Measurements from ENCODE around the gene ALDH1A1. TPM values are rescaled to one million over a fixed set of nuclear protein-coding genes. Genes with fewer than 3 reads are reported as not detected.

The ALDH1A1 gene
- polyA plus RNA-seq, 1 of the 3 experiments (the other 2 are of a cell fraction): 0.03 TPM

DNA sequence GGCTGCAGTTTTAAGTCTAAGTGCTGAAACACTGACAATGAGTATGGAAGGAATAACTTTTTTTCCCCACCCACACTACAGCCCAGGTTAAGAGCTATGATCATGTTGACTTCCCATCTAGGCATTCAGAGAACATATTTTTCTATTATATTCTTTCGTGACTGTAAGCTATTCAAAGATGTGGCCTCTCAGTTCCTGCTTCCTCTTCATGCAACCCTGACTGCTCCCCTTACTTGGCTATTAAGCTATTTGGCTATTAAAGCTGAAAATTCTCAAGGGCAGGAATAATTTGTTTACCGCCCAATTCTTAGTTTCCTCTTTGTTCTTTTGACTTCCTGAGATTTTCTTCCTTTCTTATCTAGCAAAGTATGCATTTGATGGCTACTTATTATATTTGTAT, 18.6 kb upstream of the ALDH1A1 start (continued):
- TF ChIP-seq, protein P1, sequence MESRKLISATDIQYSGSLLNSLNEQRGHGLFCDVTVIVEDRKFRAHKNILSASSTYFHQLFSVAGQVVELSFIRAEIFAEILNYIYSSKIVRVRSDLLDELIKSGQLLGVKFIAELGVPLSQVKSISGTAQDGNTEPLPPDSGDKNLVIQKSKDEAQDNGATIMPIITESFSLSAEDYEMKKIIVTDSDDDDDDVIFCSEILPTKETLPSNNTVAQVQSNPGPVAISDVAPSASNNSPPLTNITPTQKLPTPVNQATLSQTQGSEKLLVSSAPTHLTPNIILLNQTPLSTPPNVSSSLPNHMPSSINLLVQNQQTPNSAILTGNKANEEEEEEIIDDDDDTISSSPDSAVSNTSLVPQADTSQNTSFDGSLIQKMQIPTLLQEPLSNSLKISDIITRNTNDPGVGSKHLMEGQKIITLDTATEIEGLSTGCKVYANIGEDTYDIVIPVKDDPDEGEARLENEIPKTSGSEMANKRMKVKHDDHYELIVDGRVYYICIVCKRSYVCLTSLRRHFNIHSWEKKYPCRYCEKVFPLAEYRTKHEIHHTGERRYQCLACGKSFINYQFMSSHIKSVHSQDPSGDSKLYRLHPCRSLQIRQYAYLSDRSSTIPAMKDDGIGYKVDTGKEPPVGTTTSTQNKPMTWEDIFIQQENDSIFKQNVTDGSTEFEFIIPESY (IDR thresholded peaks at IDR 0.05; ENCODE audit: borderline replicate concordance, low read depth): no peak
- no peak for TF ChIP-seq SIN3A (IDR thresholded peaks at IDR 0.05; ENCODE audit: borderline replicate concordance, low read depth, low read length)
- TF ChIP-seq, protein P2, sequence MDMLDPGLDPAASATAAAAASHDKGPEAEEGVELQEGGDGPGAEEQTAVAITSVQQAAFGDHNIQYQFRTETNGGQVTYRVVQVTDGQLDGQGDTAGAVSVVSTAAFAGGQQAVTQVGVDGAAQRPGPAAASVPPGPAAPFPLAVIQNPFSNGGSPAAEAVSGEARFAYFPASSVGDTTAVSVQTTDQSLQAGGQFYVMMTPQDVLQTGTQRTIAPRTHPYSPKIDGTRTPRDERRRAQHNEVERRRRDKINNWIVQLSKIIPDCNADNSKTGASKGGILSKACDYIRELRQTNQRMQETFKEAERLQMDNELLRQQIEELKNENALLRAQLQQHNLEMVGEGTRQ (IDR thresholded peaks at IDR 0.05; ENCODE audit: borderline replicate concordance, low read depth, low read length): no peak
- no peak for TF ChIP-seq MXI1 (IDR thresholded peaks at IDR 0.05; ENCODE audit: low read depth, low read length)
- TF ChIP-seq FOXM1 (IDR thresholded peaks at IDR 0.05; ENCODE audit: low read depth): no peak
- TF ChIP-seq EZH2phosphoT487 (IDR thresholded peaks at IDR 0.05; ENCODE audit: borderline replicate concordance, low read depth): no peak
- no peak for TF ChIP-seq GATA2 (CRISPR knock-in tag; IDR thresholded peaks at IDR 0.05)

DNA sequence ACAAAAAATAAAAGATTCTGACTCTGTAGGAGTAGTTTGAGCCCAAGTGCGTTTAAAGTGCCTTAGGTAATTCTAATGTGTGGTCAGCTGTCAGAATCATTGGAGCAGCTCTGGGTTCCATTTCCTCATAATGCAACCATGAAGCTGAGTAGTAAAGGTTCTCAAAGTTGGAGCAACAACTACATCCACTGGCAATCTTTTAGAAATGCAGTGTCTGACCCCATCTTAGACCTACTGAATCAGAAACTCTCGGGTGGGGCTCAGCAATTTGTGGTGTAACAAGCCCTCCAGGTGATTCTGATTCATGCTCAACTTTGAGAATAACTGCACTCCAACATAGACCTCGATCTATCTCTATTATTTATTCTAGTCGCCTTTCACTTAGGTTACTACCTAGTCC, 7.6 kb upstream of the ALDH1A1 start:
- Histone ChIP-seq H3K9me3 (no peaks in the 10 kb centered on the region), H4K20me1 (ENCODE audit: insufficient read depth) (no peaks in the 10 kb centered on the region), H3K4me3 (ENCODE audit: low read depth in 2 of 2, low read length in 1 of 2) (no peak overlapping the region), H3K4me1 (ENCODE audit: control insufficient read depth in 1 of 2, insufficient read depth in 2 of 2, low read depth in 1 of 2, low read length in 1 of 2) (no peaks in the 10 kb centered on the region), H3K36me3 (replicated peaks in 1 of 2; ENCODE audit: control insufficient read depth in 1 of 2, insufficient read depth in 2 of 2, low read length in 1 of 2) (no peaks in the 10 kb centered on the region), H3K9ac (no peak overlapping the region), H3K9me2 (no peaks in the 10 kb centered on the region; the same call in 1 of the 2 replicates), H3K27me3 (ENCODE audit: insufficient read depth) (peaks cover 11% of the 10 kb centered on the region; the same call in 1 of the 2 replicates), H3F3A (replicated peaks; ENCODE audit: insufficient read depth) (no peaks in the 10 kb centered on the region), H3K27ac (ENCODE audit: low read depth in 2 of 2, low read length in 1 of 2) (no peak overlapping the region), H3K79me2 (ENCODE audit: insufficient read depth) (no peaks in the 10 kb centered on the region), H3K4me2 (no peak overlapping the region), H2AFZ (ENCODE audit: low read depth) (no peak overlapping the region)
- POLR2A ChIA-PET: no interaction called here
- TF ChIP-seq, protein P3, sequence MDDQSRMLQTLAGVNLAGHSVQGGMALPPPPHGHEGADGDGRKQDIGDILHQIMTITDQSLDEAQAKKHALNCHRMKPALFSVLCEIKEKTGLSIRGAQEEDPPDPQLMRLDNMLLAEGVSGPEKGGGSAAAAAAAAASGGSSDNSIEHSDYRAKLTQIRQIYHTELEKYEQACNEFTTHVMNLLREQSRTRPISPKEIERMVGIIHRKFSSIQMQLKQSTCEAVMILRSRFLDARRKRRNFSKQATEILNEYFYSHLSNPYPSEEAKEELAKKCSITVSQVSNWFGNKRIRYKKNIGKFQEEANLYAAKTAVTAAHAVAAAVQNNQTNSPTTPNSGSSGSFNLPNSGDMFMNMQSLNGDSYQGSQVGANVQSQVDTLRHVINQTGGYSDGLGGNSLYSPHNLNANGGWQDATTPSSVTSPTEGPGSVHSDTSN (IDR thresholded peaks at IDR 0.05): no peak
- TF ChIP-seq FOXJ3 (CRISPR knock-in tag; IDR thresholded peaks at IDR 0.05): no peak
- no peak for TF ChIP-seq YY1 (IDR thresholded peaks at IDR 0.05; ENCODE audit: low read depth)
- no peak for TF ChIP-seq FOXM1 (IDR thresholded peaks at IDR 0.05; ENCODE audit: low read depth)
- TF ChIP-seq, protein P4, sequence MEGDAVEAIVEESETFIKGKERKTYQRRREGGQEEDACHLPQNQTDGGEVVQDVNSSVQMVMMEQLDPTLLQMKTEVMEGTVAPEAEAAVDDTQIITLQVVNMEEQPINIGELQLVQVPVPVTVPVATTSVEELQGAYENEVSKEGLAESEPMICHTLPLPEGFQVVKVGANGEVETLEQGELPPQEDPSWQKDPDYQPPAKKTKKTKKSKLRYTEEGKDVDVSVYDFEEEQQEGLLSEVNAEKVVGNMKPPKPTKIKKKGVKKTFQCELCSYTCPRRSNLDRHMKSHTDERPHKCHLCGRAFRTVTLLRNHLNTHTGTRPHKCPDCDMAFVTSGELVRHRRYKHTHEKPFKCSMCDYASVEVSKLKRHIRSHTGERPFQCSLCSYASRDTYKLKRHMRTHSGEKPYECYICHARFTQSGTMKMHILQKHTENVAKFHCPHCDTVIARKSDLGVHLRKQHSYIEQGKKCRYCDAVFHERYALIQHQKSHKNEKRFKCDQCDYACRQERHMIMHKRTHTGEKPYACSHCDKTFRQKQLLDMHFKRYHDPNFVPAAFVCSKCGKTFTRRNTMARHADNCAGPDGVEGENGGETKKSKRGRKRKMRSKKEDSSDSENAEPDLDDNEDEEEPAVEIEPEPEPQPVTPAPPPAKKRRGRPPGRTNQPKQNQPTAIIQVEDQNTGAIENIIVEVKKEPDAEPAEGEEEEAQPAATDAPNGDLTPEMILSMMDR (IDR thresholded peaks at IDR 0.05): no peak
- no peak for TF ChIP-seq MEF2A (IDR thresholded peaks at IDR 0.05; ENCODE audit: borderline replicate concordance, low read depth)
- TF ChIP-seq, protein P5, sequence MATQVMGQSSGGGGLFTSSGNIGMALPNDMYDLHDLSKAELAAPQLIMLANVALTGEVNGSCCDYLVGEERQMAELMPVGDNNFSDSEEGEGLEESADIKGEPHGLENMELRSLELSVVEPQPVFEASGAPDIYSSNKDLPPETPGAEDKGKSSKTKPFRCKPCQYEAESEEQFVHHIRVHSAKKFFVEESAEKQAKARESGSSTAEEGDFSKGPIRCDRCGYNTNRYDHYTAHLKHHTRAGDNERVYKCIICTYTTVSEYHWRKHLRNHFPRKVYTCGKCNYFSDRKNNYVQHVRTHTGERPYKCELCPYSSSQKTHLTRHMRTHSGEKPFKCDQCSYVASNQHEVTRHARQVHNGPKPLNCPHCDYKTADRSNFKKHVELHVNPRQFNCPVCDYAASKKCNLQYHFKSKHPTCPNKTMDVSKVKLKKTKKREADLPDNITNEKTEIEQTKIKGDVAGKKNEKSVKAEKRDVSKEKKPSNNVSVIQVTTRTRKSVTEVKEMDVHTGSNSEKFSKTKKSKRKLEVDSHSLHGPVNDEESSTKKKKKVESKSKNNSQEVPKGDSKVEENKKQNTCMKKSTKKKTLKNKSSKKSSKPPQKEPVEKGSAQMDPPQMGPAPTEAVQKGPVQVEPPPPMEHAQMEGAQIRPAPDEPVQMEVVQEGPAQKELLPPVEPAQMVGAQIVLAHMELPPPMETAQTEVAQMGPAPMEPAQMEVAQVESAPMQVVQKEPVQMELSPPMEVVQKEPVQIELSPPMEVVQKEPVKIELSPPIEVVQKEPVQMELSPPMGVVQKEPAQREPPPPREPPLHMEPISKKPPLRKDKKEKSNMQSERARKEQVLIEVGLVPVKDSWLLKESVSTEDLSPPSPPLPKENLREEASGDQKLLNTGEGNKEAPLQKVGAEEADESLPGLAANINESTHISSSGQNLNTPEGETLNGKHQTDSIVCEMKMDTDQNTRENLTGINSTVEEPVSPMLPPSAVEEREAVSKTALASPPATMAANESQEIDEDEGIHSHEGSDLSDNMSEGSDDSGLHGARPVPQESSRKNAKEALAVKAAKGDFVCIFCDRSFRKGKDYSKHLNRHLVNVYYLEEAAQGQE (IDR thresholded peaks at IDR 0.05; ENCODE audit: low read depth, low read length): no peak
- no peak for TF ChIP-seq TAF1 (IDR thresholded peaks at IDR 0.05; ENCODE audit: borderline replicate concordance, low read depth, low read length)
- WGBS (ENCODE audit: low lambda C conversion rate): 1% methylated on average over 4 of the region's 4 CpGs
- DNase-seq: no peak
- CTCF ChIA-PET: interaction anchor here (0.8 kb wide), 1 partner anchor 18 kb away, joined by 3 read pairs; no protein-coding TSS in a partner anchor
